HepG2 (cell line): ENCODE results near the gene KCNH6. TPM values are rescaled to one million over a fixed set of nuclear protein-coding genes. Genes with fewer than 3 reads are reported as not detected.

Experiments used
- ATAD3A ChIP-seq: sonication (generic); formaldehyde crosslinking; IDR thresholded peaks from 2 replicates; pipeline ENCODE4 v1.4.0; 2020; ENCODE audit warnings: missing genetic modification reagents
- CEBPZ ChIP-seq: IDR thresholded peaks from 2 replicates; pipeline ENCODE4 v1.6.1; 2012; ENCODE audit warnings: low read length, improper control_type of control experiment
- DMTF1 ChIP-seq: sonication (generic); formaldehyde crosslinking; IDR thresholded peaks from 2 replicates; pipeline ENCODE4 v1.4.0; 2020; ENCODE audit warnings: mild to moderate bottlenecking, missing genetic modification reagents
- DNMT1 ChIP-seq: sonication (generic); formaldehyde crosslinking; IDR thresholded peaks from 2 replicates; pipeline ENCODE4 v1.5.1; 2020; ENCODE audit warnings: mild to moderate bottlenecking, missing genetic modification reagents
- GTF2F1 ChIP-seq: fragments of 150-350 bp; IDR thresholded peaks from 2 replicates; pipeline ENCODE4 v1.6.1; 2014; ENCODE audit warnings: low read length
- LRRFIP1 ChIP-seq: sonication (generic); formaldehyde crosslinking; conservative IDR thresholded peaks from 2 replicates; pipeline ENCODE4 v1.4.0; 2020; ENCODE audit warnings: missing genetic modification reagents
- PHF5A ChIP-seq: IDR thresholded peaks from one replicate; pipeline ENCODE4 v1.6.1; 2018; ENCODE audit warnings: low read depth, missing genetic modification reagents; ENCODE audit not compliant: unreplicated experiment
- RBAK ChIP-seq: sonication (generic); formaldehyde crosslinking; IDR thresholded peaks from 2 replicates; pipeline ENCODE4 v1.5.1; 2020; ENCODE audit warnings: mild to moderate bottlenecking, missing genetic modification reagents
- SIX1 ChIP-seq: sonication (generic); formaldehyde crosslinking; IDR thresholded peaks from 2 replicates; pipeline ENCODE4 v1.4.0; 2020; ENCODE audit warnings: missing genetic modification reagents, borderline replicate concordance
- SNAPC5 ChIP-seq: sonication (generic); formaldehyde crosslinking; IDR thresholded peaks from 2 replicates; pipeline ENCODE4 v1.8.1; 2023; ENCODE audit warnings: mild to moderate bottlenecking, missing genetic modification reagents, borderline replicate concordance
- TFDP2 ChIP-seq: sonication (generic); formaldehyde crosslinking; IDR thresholded peaks from 2 replicates; pipeline ENCODE4 v1.4.0; 2020; ENCODE audit warnings: missing genetic modification reagents
- TRIM24 ChIP-seq: sonication (generic); formaldehyde crosslinking; IDR thresholded peaks from 2 replicates; pipeline ENCODE4 v1.8.0; 2022; ENCODE audit warnings: mild to moderate bottlenecking, missing genetic modification reagents
- ZFP62 ChIP-seq: sonication (generic); formaldehyde crosslinking; IDR thresholded peaks from 2 replicates; pipeline ENCODE4 v1.4.0; 2020; ENCODE audit warnings: missing genetic modification reagents
- ZHX1 ChIP-seq: sonication (generic); formaldehyde crosslinking; IDR thresholded peaks from 2 replicates; pipeline ENCODE4 v1.8.1; 2022; ENCODE audit warnings: low read depth, mild to moderate bottlenecking, missing genetic modification reagents
- ZNF772 ChIP-seq: sonication (generic); formaldehyde crosslinking; IDR thresholded peaks from 2 replicates; pipeline ENCODE4 v1.5.0; 2020; ENCODE audit warnings: mild to moderate bottlenecking, missing genetic modification reagents
- polyA plus RNA-seq, 8 experiments: library from polyadenylated mRNA; depleted of rRNA in 3 of 8; stranded (reverse) in 7 of 8; unstranded in 1 of 8; fragments of >200 nt; fragmentation: Illumina TruSeq in 4 of 8; extraction: Trizol in 4 of 8; gene quantifications; 2 replicates each; pipeline versions ENCODE4 v1.2.1 to v1.2.3, GENCODE V29; 2011 to 2016; ENCODE audit warnings: low read depth in 4 of 8, missing spikeins in 1 of 8, mixed read lengths in 1 of 8; ENCODE audit not compliant: insufficient read depth in 1 of 8
- total RNA-seq, 5 experiments: library from RNA; depleted of rRNA; stranded (reverse); fragments of >200 nt; fragmentation: Illumina TruSeq; extraction: Trizol; gene quantifications; 2 replicates each; pipeline ENCODE4 v1.2.3, GENCODE V29; 2016; ENCODE audit warnings: low read depth in 1 of 5

Gene KCNH6
- total and polyA plus RNA-seq, 2 of the 13 experiments (the other 11 are each of a cell fraction or from before 2014, with no cell fraction given), result 0.05 to 0.18 TPM

- TF ChIP-seq ZHX1 (peak; percentile 76; the same call in 1 of the 2 replicates), SIX1 (CRISPR knock-in tag) (0 out of 2 replicates have a peak, but pooled peaks have one; percentile 30), SNAPC5 (CRISPR knock-in tag) (no peak), ATAD3A (CRISPR knock-in tag) (no peak), GTF2F1 (no peak), RBAK (CRISPR knock-in tag) (peak; percentile 28; the same call in 1 of the 2 replicates), DMTF1 (CRISPR knock-in tag) (no peak), DNMT1 (CRISPR knock-in tag) (no peak), PHF5A (CRISPR knock-in tag) (peak; percentile 50), CEBPZ (no peak), LRRFIP1 (CRISPR knock-in tag) (no peak), ZNF772 (CRISPR knock-in tag) (0 out of 2 replicates have a peak, but pooled peaks have one; percentile 63), TRIM24 (no peak), TFDP2 (CRISPR knock-in tag) (peak; percentile 63; the same call in 1 of the 2 replicates), ZFP62 (no peak)
These were observed 2.9 kb upstream of the KCNH6 start (continued) for GRCh38 chr17:63519972-63520882.
